GM13976 (cell line): ENCODE measurements around the gene ABCB1.
A peak's percentile ranks its signal among the peaks of the same experiment; 100 is the strongest.

Experiments used
- DNase-seq: peaks from one replicate; pipeline ENCODE4 v3.0.0; 2012; ENCODE audit warnings: low spot score
- in situ Hi-C: fragments of 300-500 bp; cut with MboI; formaldehyde crosslinking; loops from one replicate; pipeline ENCODE4 v1.12.0; 2022; ENCODE audit warnings: low sequenced_read_pairs, mixed read lengths, inconsistent platforms; ENCODE audit not compliant: unreplicated experiment
- TF ChIP-seq, protein P1 (sequence below): IDR thresholded peaks from 2 replicates; pipeline ENCODE4 v1.5.1; 2012; ENCODE audit warnings: borderline replicate concordance, mild to moderate bottlenecking; ENCODE audit not compliant: insufficient read depth; ENCODE audit errors: extremely low read depth, missing control alignments, control extremely low read depth

ABCB1 gene

DNA sequence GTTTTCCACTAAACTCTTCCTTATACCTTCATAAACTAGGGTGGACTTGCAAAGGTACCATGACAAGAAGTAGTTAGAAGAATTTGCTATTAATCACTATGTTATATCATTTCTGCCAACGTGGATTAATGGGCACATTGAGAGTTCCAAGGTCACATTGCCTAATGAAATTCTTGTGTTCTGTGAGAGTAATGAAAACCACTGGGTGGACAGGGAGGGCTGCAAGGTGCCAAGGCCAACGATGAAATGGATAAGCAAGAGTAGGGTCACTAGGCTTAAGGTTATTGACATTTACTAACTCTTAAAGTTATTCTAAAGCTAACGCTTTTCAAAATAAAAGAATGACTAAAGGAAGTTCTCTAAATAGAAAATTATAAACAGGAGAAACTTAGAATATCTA, 118.6 kb downstream of the ABCB1 start:
- DNase-seq, result no peak
- in situ Hi-C loops, result no loop called here

DNA sequence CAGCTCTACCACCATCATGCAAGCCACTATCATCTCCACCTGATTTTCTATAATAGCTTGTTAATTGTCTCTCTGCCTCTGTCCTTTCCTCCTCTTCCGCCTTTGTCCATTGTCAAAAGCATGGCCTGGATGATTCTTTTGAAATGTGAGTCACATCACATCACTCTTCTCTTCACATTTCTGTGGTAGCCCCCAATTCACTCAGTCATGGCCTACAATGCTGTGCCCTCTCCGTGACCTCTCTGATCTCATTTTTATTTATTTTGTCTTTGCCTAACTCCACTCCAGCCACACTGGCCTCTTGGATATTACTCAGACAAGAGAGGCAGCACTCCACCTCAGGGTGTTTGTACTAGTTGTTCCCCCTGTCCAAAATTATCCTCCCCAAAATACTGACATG, 120.3 kb downstream of the ABCB1 start:
- DNase-seq, result no peak
- in situ Hi-C loops, result no loop called here

More for the DNA sequence above, 118.6 kb downstream of the ABCB1 start:
- TF ChIP-seq, protein P1, sequence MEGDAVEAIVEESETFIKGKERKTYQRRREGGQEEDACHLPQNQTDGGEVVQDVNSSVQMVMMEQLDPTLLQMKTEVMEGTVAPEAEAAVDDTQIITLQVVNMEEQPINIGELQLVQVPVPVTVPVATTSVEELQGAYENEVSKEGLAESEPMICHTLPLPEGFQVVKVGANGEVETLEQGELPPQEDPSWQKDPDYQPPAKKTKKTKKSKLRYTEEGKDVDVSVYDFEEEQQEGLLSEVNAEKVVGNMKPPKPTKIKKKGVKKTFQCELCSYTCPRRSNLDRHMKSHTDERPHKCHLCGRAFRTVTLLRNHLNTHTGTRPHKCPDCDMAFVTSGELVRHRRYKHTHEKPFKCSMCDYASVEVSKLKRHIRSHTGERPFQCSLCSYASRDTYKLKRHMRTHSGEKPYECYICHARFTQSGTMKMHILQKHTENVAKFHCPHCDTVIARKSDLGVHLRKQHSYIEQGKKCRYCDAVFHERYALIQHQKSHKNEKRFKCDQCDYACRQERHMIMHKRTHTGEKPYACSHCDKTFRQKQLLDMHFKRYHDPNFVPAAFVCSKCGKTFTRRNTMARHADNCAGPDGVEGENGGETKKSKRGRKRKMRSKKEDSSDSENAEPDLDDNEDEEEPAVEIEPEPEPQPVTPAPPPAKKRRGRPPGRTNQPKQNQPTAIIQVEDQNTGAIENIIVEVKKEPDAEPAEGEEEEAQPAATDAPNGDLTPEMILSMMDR, result no peak

DNA sequence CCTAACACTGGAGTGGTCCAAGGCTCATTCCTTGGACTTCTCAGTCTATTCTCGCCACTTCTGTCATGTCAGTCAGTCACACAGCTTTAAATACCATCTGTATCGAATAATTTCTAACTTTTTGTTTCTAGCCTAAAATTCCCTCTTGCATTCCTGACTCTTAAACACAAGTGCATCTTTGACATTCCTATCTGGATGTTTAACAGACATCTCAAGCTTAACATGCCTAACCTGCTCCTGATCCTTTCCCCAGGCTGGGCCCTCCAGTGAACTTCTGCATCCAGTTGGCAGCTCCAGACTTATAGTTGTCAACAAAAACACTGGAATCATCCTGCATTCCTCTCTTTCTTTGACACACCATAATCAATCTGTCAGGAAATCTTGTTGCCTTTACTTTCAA, 120.7 kb downstream of the ABCB1 start:
- in situ Hi-C loops, result no loop called here
- DNase-seq, result no peak

More for the DNA sequence above, 120.3 kb downstream of the ABCB1 start:
- TF ChIP-seq, protein P1, result no peak

DNA sequence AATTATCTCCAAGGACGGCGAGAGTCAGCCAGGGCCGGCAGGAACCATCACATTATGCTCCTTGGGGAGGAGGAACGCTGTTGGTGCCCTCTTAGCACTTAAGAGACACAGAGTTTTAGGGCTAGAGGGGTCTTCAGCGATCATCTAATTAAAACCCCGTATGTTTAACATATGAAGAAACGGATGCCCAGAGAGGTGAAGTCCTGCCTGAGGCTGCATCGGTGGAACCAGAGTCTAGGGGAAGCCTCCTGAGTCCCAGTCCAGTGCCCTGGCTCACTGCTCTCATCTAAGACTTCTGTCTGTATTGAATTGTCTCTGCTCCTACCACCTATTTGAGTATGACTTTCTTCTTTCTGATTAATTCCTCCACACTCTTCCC, 124.5 kb downstream of the ABCB1 start:
- TF ChIP-seq, protein P1, result no peak
- in situ Hi-C loops, result no loop called here

More for the DNA sequence above, 120.7 kb downstream of the ABCB1 start:
- TF ChIP-seq, protein P1, result no peak

DNA sequence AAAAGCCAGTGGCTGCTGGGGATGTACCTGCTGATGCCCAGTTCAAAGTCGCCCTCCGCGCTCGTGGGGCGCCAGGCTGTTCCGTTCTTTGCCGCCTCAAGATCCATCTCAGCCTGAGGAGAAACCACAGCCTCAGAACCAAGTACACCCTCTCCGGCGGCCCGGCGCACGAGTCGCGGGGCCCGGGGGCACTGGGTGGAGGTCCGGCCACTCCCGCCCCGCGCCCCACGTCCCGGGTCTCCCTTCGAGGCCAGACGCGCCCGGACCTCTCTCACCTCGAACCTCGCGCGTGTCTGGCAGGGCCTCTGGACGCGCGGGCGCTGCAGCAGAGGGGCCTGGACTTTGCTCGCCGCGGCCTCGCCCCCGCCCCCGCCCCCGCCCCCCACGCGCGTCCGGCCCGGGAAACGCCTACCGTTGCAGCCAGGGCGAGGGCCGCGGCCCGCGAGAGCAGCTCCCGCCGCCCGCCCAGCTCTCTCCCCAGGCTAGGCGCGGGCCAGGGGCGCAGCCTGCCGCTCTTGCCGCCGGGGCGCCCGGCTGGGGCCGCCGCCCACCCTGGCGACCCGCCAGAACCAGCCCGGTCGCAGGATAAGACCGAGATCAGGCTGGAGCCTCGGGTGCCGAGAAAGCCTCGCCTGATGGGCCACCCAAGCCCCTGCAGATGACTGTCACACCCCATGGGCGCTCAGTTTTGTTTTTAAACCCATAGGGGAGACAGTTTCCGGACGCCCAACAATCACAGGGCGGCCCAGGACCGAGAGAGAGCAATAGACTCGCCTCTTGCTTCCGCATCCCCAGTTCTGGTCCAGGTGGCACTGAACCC, 125.1 kb downstream of the ABCB1 start, which contains the start of gene ABCB4:
Gene ABCB4 (minus strand): TSS at position 322 of the 820 bp plus-strand sequence. CDS start 215 bp downstream, at position 107.
- in situ Hi-C loops, result no loop called here
- DNase-seq, result peak; percentile 52
- TF ChIP-seq, protein P1, result no peak

More for the DNA sequence above, 124.5 kb downstream of the ABCB1 start:
- DNase-seq, result no peak

DNA sequence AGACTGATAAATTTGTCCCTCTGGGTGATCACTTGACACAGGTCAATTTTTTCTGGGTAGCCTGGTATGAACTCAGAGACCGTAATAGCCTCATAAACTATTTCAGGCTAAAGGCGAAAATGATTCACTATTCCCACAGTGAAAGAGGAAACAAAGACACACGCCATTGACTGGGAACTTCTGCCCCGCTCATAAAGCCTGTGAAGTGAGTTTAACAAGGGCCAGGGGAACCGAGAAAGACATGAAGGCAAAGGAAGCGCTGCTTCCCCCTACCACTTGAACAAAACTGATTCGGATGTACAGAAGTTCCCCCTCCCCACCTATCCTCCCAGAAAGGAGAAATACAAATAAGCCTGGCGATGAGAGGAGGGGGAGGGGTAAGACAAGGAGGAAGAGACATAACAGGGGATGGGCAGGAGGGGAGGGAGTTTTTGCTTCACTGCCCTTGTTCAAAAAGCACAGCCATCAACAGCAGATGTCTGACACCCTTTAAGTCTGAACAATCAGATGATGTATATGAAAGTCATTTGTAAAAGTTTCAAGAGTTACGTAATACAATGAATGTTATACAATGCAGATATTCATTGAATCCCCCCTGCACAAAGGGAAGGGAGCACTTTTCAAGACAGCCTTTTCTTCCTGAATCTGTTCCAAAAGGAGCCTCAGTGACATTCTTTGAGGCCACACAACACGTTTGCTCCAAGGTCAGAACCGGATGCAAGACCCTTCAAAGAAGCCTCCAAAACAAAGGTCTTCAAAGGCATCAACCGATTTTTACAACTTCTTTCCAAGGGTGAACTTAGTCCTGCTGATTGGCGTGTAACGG, 125.9 kb downstream of the ABCB1 start:
- peak; percentile 65 for DNase-seq
- TF ChIP-seq, protein P1, result no peak
- in situ Hi-C loops, result no loop called here
